Fibroblast of lung (primary cell): ENCODE measurements around the gene GPR82. TPM values are rescaled to one million over a fixed set of nuclear protein-coding genes. Genes with fewer than 3 reads are reported as not detected.
A peak's percentile ranks its signal among the peaks of the same experiment; 100 is the strongest.
"Not testable (repeated sequence)": the region's sequence is repeated elsewhere in the genome, so short reads cannot be mapped to it uniquely, and the experiment has no call there.

Experiments
- DNase-seq, 2 donors: peaks; one replicate each; pipeline versions ENCODE4 v3.0.0 to v3.0.0-alpha.2; 2010; ENCODE audit warnings: low read depth in 2 of 2
- H2AFZ ChIP-seq: 2 replicates; pipeline ENCODE4 v1.5.1; 2012; ENCODE audit warnings: low read length, control low read depth, inconsistent platforms
- H3K27ac ChIP-seq: 2 replicates; pipeline ENCODE4 v1.5.1; 2011; ENCODE audit warnings: low read length, control low read depth; ENCODE audit not compliant: insufficient read depth
- H3K27me3 ChIP-seq: 2 replicates; pipeline ENCODE4 v1.5.1; 2011; ENCODE audit warnings: mild to moderate bottlenecking, low read length; ENCODE audit not compliant: control insufficient read depth, insufficient read depth
- H3K36me3 ChIP-seq: 2 replicates; pipeline ENCODE4 v1.5.1; 2011; ENCODE audit warnings: low read length; ENCODE audit not compliant: control insufficient read depth, insufficient read depth
- H3K4me1 ChIP-seq: 2 replicates; pipeline ENCODE4 v1.5.1; 2011; ENCODE audit warnings: low read length; ENCODE audit not compliant: control insufficient read depth, insufficient read depth; ENCODE audit errors: extremely low read depth
- H3K4me2 ChIP-seq: 2 replicates; pipeline ENCODE4 v1.5.1; 2011; ENCODE audit warnings: low read length, control low read depth; ENCODE audit not compliant: insufficient read depth; ENCODE audit errors: extremely low read depth
- H3K4me3 ChIP-seq, 4 experiments: fragments of 200-600 bp in 1 of 4; sonication (generic) in 1 of 4; replicated peaks in 1 of 4; 2 replicates each; pipeline ENCODE4 v1.5.1; 2011 to 2016; ENCODE audit warnings: low read length in 4 of 4, low read depth in 3 of 4, mild to moderate bottlenecking in 3 of 4, control low read depth in 2 of 4, inconsistent platforms in 1 of 4, mixed read lengths in 1 of 4; ENCODE audit not compliant: insufficient read depth in 1 of 4; ENCODE audit errors: control extremely low read depth in 1 of 4
- H3K79me2 ChIP-seq: 2 replicates; pipeline ENCODE4 v1.5.1; 2012; ENCODE audit warnings: mild to moderate bottlenecking, low read length, inconsistent platforms; ENCODE audit not compliant: control insufficient read depth, insufficient read depth
- H3K9ac ChIP-seq: 2 replicates; pipeline ENCODE4 v1.5.1; 2011; ENCODE audit warnings: mild to moderate bottlenecking, low read length, control low read depth; ENCODE audit not compliant: insufficient read depth
- H3K9me3 ChIP-seq: 2 replicates; pipeline ENCODE4 v1.5.1; 2012; ENCODE audit warnings: low read depth, low read length; ENCODE audit not compliant: control insufficient read depth, insufficient read depth
- H4K20me1 ChIP-seq: 2 replicates; pipeline ENCODE4 v1.5.1; 2011; ENCODE audit warnings: low read length; ENCODE audit not compliant: control insufficient read depth, insufficient read depth; ENCODE audit errors: extremely low read depth
- EZH2 ChIP-seq: IDR thresholded peaks from 2 replicates; pipeline ENCODE4 v1.5.1; 2012; ENCODE audit warnings: low read length, control low read depth, mild to moderate bottlenecking; ENCODE audit errors: missing control alignments
- polyA plus RNA-seq, 2 donors: library from polyadenylated mRNA; depleted of rRNA in 1 of 2; stranded (reverse) in 1 of 2; unstranded in 1 of 2; fragments of >200 nt; gene quantifications; 2 replicates each; pipeline ENCODE4 v1.2.1, GENCODE V29; 2011 to 2012; ENCODE audit warnings: missing spikeins in 1 of 2
- total RNA-seq: library from RNA; depleted of rRNA; stranded (reverse); fragments of >200 nt; gene quantifications from 2 replicates; pipeline ENCODE4 v1.2.1, GENCODE V29; 2014
- TF ChIP-seq, protein P1 (sequence below), 2 donors: IDR thresholded peaks in 1 of 2; conservative IDR thresholded peaks in 1 of 2; 1 replicate in 1 of 2; 2 replicates in 1 of 2; pipeline ENCODE4 v1.5.1; 2011 to 2012; ENCODE audit warnings: low read length in 2 of 2, control low read depth in 1 of 2, inconsistent platforms in 1 of 2, low read depth in 1 of 2, mild to moderate bottlenecking in 1 of 2

Gene GPR82
- total and polyA plus RNA-seq, 2 donors (not counting 1 experiment from before 2014, with no cell fraction given) = not detected

DNA sequence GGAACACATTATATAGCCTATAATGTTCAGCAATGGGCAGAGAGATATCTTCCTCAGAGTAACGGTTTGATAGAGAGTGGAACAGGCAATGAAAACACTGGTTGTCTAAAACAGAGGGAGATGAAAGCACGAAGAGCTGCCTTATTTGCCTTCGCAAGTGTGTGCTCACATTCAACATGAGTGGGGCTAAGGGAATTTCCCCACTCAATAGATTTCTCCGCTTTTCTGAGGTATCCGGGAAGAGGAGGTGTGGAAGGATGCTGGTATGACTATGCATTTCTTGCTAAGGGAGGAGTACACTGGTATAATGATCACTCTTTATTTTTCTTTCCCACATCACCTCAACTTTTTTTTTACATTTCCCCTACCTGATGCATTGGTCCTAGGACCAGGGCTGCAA is 7.8 kb upstream of the GPR82 start:
- H4K20me1 ChIP-seq = no peaks in the 10 kb centered on the region
- H3K4me2 ChIP-seq = no peak overlapping the region
- H3K4me1 ChIP-seq = no peaks in the 10 kb centered on the region

DNA sequence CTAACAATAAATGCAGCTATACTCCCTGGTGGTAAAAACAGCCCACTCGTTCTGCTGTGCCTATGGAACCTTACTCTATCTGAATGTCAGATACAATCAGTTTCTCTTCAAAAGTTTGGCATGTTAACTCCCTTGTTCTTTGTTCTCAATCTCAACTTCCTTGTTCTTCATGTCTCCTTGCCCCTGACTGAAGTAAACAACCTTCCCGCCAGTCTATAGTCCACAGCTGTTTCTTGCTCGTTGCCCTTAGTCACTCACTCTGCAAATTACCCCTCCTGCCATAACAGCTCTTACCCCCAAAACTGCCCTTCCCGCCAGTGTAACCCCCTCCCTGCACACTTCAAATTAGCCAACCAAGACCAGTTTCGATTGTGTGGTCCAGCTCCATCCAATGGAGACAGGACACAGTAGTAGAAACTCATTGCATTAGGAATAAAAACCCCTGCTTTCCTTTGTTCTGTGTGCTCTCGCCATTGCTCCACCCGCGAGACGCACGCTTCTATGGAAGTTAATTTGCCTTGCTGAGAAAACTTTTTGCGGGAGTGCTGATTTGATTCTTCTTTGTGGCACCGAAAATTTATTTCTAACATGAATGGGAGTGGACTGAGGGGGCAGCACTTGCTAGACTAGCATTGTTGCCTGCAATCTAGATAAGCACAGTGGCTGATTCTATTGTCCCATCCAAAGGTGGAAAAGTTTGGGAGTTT is 7.1 kb upstream of the GPR82 start:
- no peak overlapping the region for H3K9ac ChIP-seq
- no peaks in the 10 kb centered on the region for H3K36me3 ChIP-seq
- H3K79me2 ChIP-seq = no peaks in the 10 kb centered on the region
- H3K9me3 ChIP-seq = no peaks in the 10 kb centered on the region
- H3K4me3 ChIP-seq = no peak overlapping the region
- no peak overlapping the region for H2AFZ ChIP-seq
- no peak for DNase-seq
- H3K4me2 ChIP-seq = no peak overlapping the region
- TF ChIP-seq, protein P1, sequence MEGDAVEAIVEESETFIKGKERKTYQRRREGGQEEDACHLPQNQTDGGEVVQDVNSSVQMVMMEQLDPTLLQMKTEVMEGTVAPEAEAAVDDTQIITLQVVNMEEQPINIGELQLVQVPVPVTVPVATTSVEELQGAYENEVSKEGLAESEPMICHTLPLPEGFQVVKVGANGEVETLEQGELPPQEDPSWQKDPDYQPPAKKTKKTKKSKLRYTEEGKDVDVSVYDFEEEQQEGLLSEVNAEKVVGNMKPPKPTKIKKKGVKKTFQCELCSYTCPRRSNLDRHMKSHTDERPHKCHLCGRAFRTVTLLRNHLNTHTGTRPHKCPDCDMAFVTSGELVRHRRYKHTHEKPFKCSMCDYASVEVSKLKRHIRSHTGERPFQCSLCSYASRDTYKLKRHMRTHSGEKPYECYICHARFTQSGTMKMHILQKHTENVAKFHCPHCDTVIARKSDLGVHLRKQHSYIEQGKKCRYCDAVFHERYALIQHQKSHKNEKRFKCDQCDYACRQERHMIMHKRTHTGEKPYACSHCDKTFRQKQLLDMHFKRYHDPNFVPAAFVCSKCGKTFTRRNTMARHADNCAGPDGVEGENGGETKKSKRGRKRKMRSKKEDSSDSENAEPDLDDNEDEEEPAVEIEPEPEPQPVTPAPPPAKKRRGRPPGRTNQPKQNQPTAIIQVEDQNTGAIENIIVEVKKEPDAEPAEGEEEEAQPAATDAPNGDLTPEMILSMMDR (conservative IDR thresholded peaks at IDR 0.05 in 1 of 2, IDR thresholded peaks at IDR 0.05 in 1 of 2; ENCODE audit: low read depth in 1 of 2, low read length in 2 of 2) = no peak
- TF ChIP-seq EZH2 = no peak
- H3K4me1 ChIP-seq = no peaks in the 10 kb centered on the region
- no peaks in the 10 kb centered on the region for H3K27me3 ChIP-seq
- H3K27ac ChIP-seq = no peak overlapping the region
- H4K20me1 ChIP-seq = no peaks in the 10 kb centered on the region

More for the DNA sequence above, 7.8 kb upstream of the GPR82 start:
- no peak overlapping the region for H3K27ac ChIP-seq
- H3K36me3 ChIP-seq = no peaks in the 10 kb centered on the region
- H3K9ac ChIP-seq = no peak overlapping the region
- no peaks in the 10 kb centered on the region for H3K27me3 ChIP-seq
- H3K9me3 ChIP-seq = no peaks in the 10 kb centered on the region
- H3K79me2 ChIP-seq = no peaks in the 10 kb centered on the region
- H2AFZ ChIP-seq = no peak overlapping the region
- H3K4me3 ChIP-seq = no peak overlapping the region
- TF ChIP-seq EZH2 = no peak
- TF ChIP-seq, protein P1 (conservative IDR thresholded peaks at IDR 0.05 in 1 of 2, IDR thresholded peaks at IDR 0.05 in 1 of 2; ENCODE audit: low read depth in 1 of 2, low read length in 2 of 2) = no peak
- DNase-seq = no peak

DNA sequence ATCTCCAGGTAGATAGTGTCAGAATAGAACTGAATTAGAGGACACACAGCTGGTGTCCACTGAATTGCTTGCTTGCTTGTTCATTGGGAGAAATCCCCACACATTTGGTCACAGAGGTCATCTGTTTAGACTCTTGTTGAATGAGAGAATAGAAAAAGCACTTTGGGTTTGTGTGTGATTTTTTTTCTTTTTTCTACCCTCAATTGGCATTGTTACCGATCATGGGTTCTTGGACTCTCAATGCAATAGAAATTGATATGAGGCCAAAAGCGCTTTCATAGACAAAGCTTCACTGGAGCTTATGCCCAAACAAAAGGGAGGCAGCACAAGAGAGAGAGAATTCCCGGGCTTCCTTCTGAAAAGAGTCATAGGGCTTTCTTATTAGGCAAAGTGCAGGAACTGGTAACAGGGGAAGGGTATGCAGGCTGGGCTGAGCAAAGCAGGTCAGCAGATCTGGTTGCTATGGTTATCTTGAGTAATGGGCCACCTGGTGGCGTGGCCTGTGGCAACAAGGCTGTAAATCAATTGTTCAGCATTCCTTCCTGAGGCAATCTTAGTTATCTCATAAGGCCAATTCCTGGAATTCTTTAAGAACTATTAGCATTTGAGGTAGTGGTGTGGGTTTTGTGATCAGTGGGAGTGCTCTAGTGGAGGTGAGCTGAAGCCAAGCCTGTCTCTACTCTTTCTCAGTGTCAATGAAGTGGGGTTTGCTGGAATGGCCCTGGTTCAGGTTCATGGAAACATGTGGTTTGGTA is 5.3 kb upstream of the GPR82 start:
- H3K27me3 ChIP-seq = no peaks in the 10 kb centered on the region
- no peak overlapping the region for H2AFZ ChIP-seq
- no peak overlapping the region for H3K9ac ChIP-seq
- no peaks in the 10 kb centered on the region for H3K9me3 ChIP-seq
- H3K4me2 ChIP-seq = no peak overlapping the region
- no peaks in the 10 kb centered on the region for H3K79me2 ChIP-seq
- H3K4me3 ChIP-seq = no peak overlapping the region
- no peaks in the 10 kb centered on the region for H3K36me3 ChIP-seq
- DNase-seq = peak in 1 of 2 donors; percentile 69
- H4K20me1 ChIP-seq = no peaks in the 10 kb centered on the region
- no peak for TF ChIP-seq EZH2
- TF ChIP-seq, protein P1 (conservative IDR thresholded peaks at IDR 0.05 in 1 of 2, IDR thresholded peaks at IDR 0.05 in 1 of 2; ENCODE audit: low read depth in 1 of 2, low read length in 2 of 2) = no peak
- H3K4me1 ChIP-seq = no peaks in the 10 kb centered on the region
- no peak overlapping the region for H3K27ac ChIP-seq

DNA sequence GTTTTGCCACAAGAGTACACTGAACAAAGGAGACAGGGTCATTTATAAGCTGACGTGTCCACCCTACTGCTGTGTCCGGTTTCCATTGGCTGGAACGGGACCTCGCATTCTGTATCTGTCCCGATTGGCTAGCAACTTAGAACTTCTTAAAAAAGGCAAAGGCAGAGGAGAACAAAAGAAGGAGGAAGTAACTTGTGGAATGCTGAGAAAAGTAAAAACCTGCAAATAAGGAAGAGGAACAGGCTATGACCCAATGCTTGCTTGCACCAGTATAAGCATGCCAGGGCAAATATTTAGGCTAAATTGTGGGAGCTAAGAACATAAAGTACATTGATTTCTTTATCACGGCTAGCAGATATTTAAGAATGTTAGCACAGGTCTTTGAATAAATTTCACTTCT is 4.4 kb upstream of the GPR82 start:
- H3K9ac ChIP-seq, H2AFZ ChIP-seq, H3K4me1 ChIP-seq, H3K36me3 ChIP-seq, H3K4me3 ChIP-seq, H3K27me3 ChIP-seq, DNase-seq, H3K4me2 ChIP-seq, H4K20me1 ChIP-seq, H3K27ac ChIP-seq, H3K79me2 ChIP-seq, H3K9me3 ChIP-seq: not testable (repeated sequence)
